ENCODE data around the gene GPR137B.

The GPR137B gene

GRCh38 chr1:236206548-236206947 is 64.2 kb downstream of the GPR137B start:
- no peak for DNase-seq

GRCh38 chr1:236207121-236207520 is 64.8 kb downstream of the GPR137B start:
- DNase-seq: peak; percentile 15

DNA sequence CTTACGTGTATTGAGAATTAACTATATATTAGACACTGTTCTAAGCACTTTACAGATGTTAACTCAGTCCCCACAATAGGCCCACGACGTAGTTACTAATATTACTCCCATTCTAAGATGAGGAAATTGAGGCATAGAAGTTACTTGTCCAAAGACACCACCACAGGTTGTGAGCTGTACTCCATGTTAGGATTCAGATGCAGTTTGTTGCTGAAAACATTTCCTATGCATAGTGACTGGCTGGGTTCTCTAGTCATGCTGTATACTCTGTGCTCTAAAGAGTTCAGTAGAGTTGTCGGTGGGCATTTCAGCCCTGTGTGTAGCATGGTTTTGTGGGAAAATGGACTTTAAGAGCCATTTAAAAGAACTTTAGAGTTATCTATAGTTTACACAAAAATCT is 65.2 kb downstream of the GPR137B start:
- DNase-seq: no peak

DNA sequence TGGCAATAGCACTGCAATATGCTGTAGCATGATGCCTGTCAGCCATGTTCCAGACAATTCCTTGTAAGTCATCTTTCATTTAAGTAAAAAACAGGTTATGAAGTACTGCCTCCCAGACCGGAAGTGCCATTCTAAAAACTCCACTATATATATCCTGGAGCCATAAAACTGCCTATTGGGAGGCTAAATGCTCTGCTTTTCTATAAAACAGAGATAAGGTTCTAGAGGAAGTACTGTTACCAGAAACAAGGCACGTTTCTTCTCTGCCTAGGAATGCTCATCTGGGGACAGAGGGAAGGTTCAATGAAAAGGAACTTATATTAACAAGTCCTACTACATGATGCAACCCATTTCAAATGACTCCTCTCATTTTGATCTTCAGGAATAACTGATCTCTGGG is 66.8 kb downstream of the GPR137B start:
- no peak for DNase-seq

GRCh38 chr1:236209713-236210112 is 67.4 kb downstream of the GPR137B start:
- no peak for DNase-seq

DNA sequence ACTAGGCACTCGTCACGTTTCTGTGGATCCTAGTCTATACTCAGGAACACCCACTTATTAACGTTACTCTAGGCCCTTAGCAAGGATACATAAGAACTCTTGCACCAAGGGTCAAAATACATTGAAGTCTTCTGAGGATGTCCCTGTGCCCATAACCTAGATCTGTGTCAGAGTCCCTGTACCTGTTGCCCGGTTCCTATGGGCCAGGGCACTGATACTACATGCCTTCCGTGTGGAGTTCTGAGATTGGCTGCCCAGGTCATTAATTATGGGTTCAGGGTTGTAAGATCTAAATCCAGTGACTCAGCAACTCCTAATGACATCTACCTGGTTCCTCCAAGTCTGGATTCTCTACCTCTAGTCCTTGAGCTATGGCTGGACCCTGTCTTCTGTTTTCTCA is 69.5 kb downstream of the GPR137B start:
- DNase-seq: no peak

DNA sequence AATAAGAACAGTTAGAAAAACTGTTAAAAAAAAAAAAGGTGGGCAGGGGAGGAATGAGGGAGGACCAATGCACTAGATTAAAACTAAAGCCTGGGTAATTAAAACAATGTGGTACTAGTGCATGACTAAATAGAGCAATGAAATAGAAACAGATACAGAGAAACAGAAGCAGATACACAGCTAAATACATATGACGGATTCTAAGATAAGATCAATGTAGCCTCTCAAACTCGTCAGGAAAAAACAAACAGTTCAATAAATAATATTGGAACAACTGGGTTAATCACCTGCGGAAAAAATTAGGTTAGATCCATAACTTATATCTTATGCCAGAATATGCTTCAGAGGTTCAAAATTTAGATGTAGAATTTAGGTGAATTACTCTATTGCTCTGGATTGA is 71.2 kb downstream of the GPR137B start:
- DNase-seq: no peak

DNA sequence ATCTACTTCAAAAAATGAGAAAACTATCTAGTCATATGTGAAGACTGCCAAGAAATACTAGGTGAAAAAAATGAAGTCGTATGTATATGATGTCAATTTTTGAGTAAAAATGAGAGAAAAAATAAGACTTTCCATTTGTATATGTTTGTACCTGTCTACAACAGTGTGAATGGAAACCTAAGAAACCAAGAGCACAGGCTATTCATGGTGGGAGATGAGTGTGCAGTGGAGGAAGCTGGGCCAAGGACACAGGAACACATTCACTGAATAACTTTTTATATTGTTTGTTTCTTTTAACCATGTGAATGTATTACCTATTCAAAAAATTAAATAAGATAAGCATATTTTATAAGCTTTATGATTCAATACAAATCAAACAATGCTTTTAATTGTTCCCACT is 72.4 kb downstream of the GPR137B start:
- no peak for DNase-seq

GRCh38 chr1:236220473-236220872 is 78.1 kb downstream of the GPR137B start:
- DNase-seq: no peak

- DNase-seq: no peak
Observed at GRCh38 chr1:236222632-236223031, 80.3 kb downstream of the GPR137B start.

DNA sequence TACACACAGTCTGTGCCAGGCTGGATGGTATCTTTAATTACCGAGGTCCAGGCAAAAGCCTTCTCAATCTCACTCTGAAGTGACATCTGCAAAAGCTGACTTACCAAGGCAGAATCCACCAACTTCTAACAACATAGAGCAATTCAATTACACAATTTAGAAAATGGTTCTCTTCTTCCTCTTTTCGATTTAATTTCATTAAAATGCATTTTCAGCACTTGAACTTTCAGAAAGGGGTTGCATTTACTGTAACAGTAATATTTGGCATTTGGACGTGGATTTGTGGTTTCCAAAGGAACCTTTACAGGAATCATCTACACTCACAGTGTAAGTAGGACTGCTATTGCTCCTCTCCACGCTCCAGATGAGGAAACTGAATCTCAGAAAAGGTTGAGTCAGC is 86.1 kb downstream of the GPR137B start:
- no peak for DNase-seq

- DNase-seq: no peak
Observed at GRCh38 chr1:236235116-236235515, 92.8 kb downstream of the GPR137B start.

DNA sequence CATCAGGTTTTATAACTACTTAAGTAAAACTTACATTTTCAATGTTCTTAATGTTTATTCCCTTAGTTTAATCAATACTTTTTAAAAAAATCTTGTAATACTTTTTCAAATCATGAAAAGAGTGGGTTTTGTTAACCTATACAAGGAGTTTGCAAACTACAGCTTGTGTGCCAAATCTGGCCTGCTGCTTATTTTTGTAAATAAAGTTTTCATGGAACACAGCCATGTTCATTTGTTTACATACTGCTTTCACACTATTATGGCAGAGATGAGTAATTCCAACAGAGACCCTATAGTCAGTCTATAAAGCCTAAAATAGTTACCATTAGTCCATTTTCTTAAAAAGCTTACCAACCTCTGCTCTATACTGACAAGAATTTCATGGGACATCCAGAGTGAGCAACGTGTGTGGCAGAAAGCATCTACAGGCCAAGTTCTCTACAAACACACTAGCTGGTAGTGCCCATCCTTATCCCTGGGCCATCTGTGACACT is 96.8 kb downstream of the GPR137B start:
- no peak for DNase-seq

DNA sequence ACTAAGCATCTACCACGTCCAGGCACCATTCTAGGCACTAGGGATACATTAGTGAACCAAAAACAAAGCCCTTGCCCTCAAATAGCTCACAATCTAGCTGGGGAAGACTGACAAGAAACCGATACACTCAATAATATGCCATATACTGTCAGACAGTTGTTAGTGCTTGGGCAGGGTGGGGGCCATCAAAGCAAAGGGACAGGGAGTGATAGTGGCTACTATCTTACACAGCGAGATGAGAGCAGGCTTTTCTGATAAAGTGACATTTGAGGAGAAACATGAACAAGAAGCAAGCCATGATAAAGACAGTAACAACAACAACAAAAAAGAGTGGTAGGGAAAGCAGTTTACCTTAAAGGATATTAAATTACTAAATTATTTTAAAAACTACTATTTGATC is 98.3 kb downstream of the GPR137B start:
- DNase-seq: no peak

DNA sequence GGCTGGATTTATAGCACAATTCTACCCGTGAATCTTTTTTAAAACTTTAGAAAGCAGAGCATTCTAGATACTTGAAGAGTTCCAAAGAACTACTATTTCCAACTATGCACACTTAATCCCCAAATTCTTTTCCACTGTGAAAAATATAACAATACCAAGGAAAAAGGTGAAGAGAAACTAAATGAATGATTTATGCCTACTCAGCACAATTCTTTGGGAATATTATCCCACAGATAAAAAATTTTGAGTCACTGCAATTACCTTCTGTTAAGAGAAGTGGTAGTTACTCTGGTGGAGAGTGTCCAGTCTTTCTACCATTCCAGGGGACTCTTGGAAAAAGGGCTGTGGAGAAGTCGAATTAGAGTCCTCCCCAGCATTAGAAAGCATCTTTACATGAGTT is 100.2 kb downstream of the GPR137B start:
- no peak for DNase-seq

GRCh38 chr1:236247286-236247685 is 104.9 kb downstream of the GPR137B start:
- DNase-seq: no peak

- DNase-seq: no peak
Observed at GRCh38 chr1:236251587-236251986, 109.2 kb downstream of the GPR137B start.

DNA sequence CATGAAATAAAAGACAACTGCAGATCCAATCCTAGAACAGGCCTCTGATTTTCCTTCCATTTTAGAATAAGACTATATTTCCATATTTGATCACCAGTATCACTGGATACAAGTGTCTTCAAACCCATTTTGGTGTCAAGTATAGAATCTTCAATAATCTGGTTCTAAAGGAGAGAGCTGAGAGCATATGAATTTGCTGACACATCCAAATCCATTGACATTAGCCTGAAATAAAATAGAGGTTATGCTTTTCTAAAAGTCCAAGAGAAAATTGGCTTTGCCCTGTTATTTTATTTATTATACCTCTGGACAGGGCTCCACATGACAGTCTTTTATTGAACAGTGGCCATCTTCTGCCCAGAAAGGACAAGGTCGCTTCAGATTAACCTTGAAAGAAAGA is 110.8 kb downstream of the GPR137B start:
- no peak for DNase-seq

DNA sequence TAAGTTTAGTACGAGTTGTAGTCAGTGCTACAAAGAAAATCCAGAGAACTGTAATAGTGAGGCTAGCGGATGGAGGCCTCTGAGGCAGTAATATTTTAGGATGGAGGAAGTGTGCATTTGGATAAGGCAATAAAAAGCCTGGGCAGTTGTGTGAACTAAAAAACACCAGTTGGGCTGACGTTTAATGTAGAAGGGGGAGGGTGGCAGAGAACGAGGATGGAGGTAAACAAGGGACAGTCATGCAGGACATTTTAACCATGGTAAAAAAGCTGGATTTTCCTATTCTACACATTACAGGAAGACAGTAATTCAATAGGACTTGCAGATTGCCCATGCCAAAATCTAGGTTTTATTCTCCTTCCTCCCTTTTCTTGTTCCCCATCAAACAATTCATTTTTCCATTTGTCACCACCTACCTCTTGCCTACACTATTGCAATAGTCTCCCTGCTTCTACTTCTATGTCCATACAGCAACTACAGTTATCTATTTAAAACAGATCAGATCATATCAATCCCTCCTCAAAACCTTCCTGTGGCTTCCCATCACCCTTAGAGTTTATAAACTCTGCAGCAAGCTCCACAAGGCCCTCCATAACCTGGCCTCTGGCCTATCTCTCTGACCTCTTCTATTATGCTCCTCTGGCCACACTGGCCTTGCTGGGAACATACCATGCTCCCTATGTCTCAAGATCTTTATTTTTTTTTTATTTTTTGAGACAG is 111.7 kb downstream of the GPR137B start:
- no peak for DNase-seq

GRCh38 chr1:236257216-236257615 is 114.9 kb downstream of the GPR137B start:
- no peak for DNase-seq

GRCh38 chr1:236258114-236258622 is 115.8 kb downstream of the GPR137B start:
- no peak for DNase-seq

All from RPMI8226 (cell line).